SK-N-SH treated with all-trans-retinoic acid at 6 μM for 48 hours (cell line): Measurements from ENCODE around the gene GTF2IRD1.

Experiments
- ARNTL ChIP-seq: fragments of 450-650 bp; formaldehyde crosslinking; IDR thresholded peaks from 2 replicates; pipeline ENCODE4 v1.5.0; 2020; ENCODE audit warnings: low read depth, mild to moderate bottlenecking, moderate library complexity, borderline replicate concordance
- ZFP3 ChIP-seq: fragments of 250-450 bp; sonication (Bioruptor Pico); IDR thresholded peaks from 2 replicates; pipeline ENCODE4 v1.5.0; 2020; ENCODE audit warnings: mild to moderate bottlenecking, moderate library complexity

- TF ChIP-seq ARNTL (CRISPR knock-in tag) = no peak
- no peak for TF ChIP-seq ZFP3 (CRISPR knock-in tag)
These were observed 49.4 kb upstream of the GTF2IRD1 start for GRCh38 chr7:74404388-74404700.
